SK-N-SH treated with all-trans-retinoic acid at 6 μM for 48 hours (cell line): ENCODE measurements around the gene NINJ1.

ENCODE experiments used
- ARNTL ChIP-seq: fragments of 450-650 bp; formaldehyde crosslinking; IDR thresholded peaks from 2 replicates; pipeline ENCODE4 v1.5.0; 2020; ENCODE audit warnings: low read depth, mild to moderate bottlenecking, moderate library complexity, borderline replicate concordance
- CREB5 ChIP-seq: fragments of 250-450 bp; sonication (Bioruptor Pico); IDR thresholded peaks from 2 replicates; pipeline ENCODE4 v1.5.1; 2020; ENCODE audit warnings: low read depth, mild to moderate bottlenecking, moderate library complexity
- ISL1 ChIP-seq: fragments of 250-450 bp; sonication (Bioruptor Pico); IDR thresholded peaks from 2 replicates; pipeline ENCODE4 v2.1.2; 2022; ENCODE audit warnings: mild to moderate bottlenecking, moderate library complexity
- PATZ1 ChIP-seq: fragments of 250-450 bp; sonication (Bioruptor Pico); IDR thresholded peaks from 2 replicates; pipeline ENCODE4 v1.8.0; 2020; ENCODE audit warnings: mild to moderate bottlenecking, moderate library complexity, borderline replicate concordance
- RARB ChIP-seq: fragments of 250-450 bp; sonication (Bioruptor Pico); IDR thresholded peaks from 2 replicates; pipeline ENCODE4 v1.8.0; 2021; ENCODE audit warnings: mild to moderate bottlenecking, moderate library complexity
- SNAI2 ChIP-seq: fragments of 250-450 bp; sonication (Bioruptor Pico); IDR thresholded peaks from 2 replicates; pipeline ENCODE4 v1.5.0; 2020; ENCODE audit warnings: mild to moderate bottlenecking, moderate library complexity
- ZC3H10 ChIP-seq: fragments of 250-450 bp; sonication (Bioruptor Pico); IDR thresholded peaks from 2 replicates; pipeline ENCODE4 v1.5.1; 2021; ENCODE audit warnings: mild to moderate bottlenecking, moderate library complexity
- ZFP3 ChIP-seq: fragments of 250-450 bp; sonication (Bioruptor Pico); IDR thresholded peaks from 2 replicates; pipeline ENCODE4 v1.5.0; 2020; ENCODE audit warnings: mild to moderate bottlenecking, moderate library complexity
- ZFP30 ChIP-seq: fragments of 450-650 bp; formaldehyde crosslinking; IDR thresholded peaks from 2 replicates; pipeline ENCODE4 v1.5.0; 2022; ENCODE audit warnings: mild to moderate bottlenecking, moderate library complexity
- ZNF565 ChIP-seq: fragments of 450-650 bp; formaldehyde crosslinking; conservative IDR thresholded peaks from 2 replicates; pipeline ENCODE4 v1.5.0; 2020; ENCODE audit warnings: low read depth, mild to moderate bottlenecking, moderate library complexity
- ZNF8 ChIP-seq: fragments of 450-650 bp; formaldehyde crosslinking; IDR thresholded peaks from 2 replicates; pipeline ENCODE4 v1.5.0; 2020; ENCODE audit warnings: mild to moderate bottlenecking, moderate library complexity

- TF ChIP-seq SNAI2 (CRISPR knock-in tag) (no peak), PATZ1 (CRISPR knock-in tag) (no peak), ZFP30 (CRISPR knock-in tag) (no peak), ZNF565 (CRISPR knock-in tag) (no peak), CREB5 (CRISPR knock-in tag) (no peak), RARB (CRISPR knock-in tag) (no peak), ZC3H10 (CRISPR knock-in tag) (no peak), ARNTL (CRISPR knock-in tag) (no peak), ZNF8 (CRISPR knock-in tag) (no peak), ZFP3 (CRISPR knock-in tag) (no peak), ISL1 (no peak)
Observed at GRCh38 chr9:93164085-93164484, 30.0 kb upstream of the NINJ1 start.
